OCI-LY3 (cell line): Measurements from ENCODE around the gene NUDCD3.

Experiments used
- H2AFZ ChIP-seq: fragments of 200-600, 300-600 bp; shearing (Covaris generic); 2 replicates; pipeline ENCODE4 v1.6.0; 2014; ENCODE audit warnings: antibody characterized with exemption, low read depth, low read length
- H3K27ac ChIP-seq: fragments of 200-600, 300-600 bp; sonication (generic); 2 replicates; pipeline ENCODE4 v1.5.1; 2014; ENCODE audit warnings: mild to moderate bottlenecking, low read length, moderate library complexity, mixed read lengths
- H3K27me3 ChIP-seq: fragments of 200-600, 300-600 bp; sonication (generic); 2 replicates; pipeline ENCODE4 v1.6.1; 2014; ENCODE audit warnings: low read depth, low read length, mixed read lengths
- H3K36me3 ChIP-seq: fragments of 200-600, 300-600 bp; sonication (generic); replicated peaks from 2 replicates; pipeline ENCODE3; 2014; ENCODE audit warnings: low read depth, low read length, mixed read lengths
- H3K4me1 ChIP-seq: fragments of 300-600, 200-600 bp; sonication (generic); 2 replicates; pipeline ENCODE4 v1.6.1; 2014; ENCODE audit warnings: low read length, mixed read lengths
- H3K4me2 ChIP-seq: fragments of 200-600, 300-600 bp; sonication (generic); 2 replicates; pipeline ENCODE4 v1.6.1; 2014; ENCODE audit warnings: low read length, mixed read lengths
- H3K4me3 ChIP-seq: fragments of 300-600, 200-600 bp; sonication (generic); 2 replicates; pipeline ENCODE4 v1.5.1; 2014; ENCODE audit warnings: antibody characterized with exemption, mild to moderate bottlenecking, low read length, moderate library complexity
- H3K79me2 ChIP-seq: fragments of 300-600, 200-600 bp; shearing (Covaris generic); 2 replicates; pipeline ENCODE4 v1.6.1; 2014; ENCODE audit warnings: mild to moderate bottlenecking, low read length, mixed read lengths
- H3K9ac ChIP-seq: fragments of 300-600, 200-600 bp; shearing (Covaris generic); 2 replicates; pipeline ENCODE4 v1.6.0; 2014; ENCODE audit warnings: mild to moderate bottlenecking, low read length, moderate library complexity
- H3K9me3 ChIP-seq: fragments of 200-600, 300-600 bp; shearing (Covaris generic); 2 replicates; pipeline ENCODE4 v1.6.1; 2014; ENCODE audit warnings: low read length, mixed read lengths; ENCODE audit not compliant: insufficient read depth
- H4K20me1 ChIP-seq: fragments of 200-600, 300-600 bp; sonication (generic); 2 replicates; pipeline ENCODE4 v1.6.1; 2016; ENCODE audit warnings: low read length, mixed read lengths; ENCODE audit not compliant: insufficient read depth
- EZH2phosphoT487 ChIP-seq: fragments of 200-600 bp; shearing (Covaris generic); IDR thresholded peaks from 2 replicates; pipeline ENCODE4 v1.6.1; 2018; ENCODE audit warnings: antibody characterized with exemption, mixed run types, low read depth
- TF ChIP-seq, protein P1 (sequence below): fragments of 200-600, 300-600 bp; sonication (generic); IDR thresholded peaks from 2 replicates; pipeline ENCODE4 v1.5.1; 2014; ENCODE audit warnings: antibody characterized with exemption, low read length, low read depth

The NUDCD3 gene

DNA sequence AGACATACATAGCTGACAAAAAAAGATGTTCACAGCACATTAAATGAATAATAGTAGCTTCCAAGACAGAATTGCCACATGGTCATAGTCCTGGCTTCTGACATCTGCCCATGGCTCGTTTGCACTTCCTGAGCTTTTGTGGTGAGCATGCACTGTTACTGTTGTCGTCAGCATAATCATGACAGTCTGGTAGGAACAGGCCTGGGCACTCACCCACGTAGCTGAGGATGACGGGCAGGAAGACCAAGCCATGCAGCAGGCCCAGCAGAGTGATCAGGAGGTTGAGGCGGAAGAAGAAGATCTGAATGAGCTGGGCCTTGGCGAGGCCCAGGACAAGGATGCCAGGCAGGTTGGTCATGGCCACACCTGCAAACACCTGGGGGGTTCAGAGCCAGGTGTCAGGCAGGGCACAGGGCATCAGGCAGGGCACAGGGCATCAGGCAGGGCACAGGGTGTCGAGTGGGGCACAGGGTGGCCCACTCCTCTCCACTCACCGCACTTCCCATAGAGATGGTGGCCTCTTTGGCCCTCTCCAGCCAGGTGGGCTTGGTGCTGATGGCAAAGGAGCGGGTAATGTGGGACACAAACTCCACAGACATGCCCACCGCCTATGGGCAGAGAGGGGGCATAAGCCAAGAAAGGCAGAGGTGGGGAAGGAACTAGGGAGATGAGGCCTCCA, 25.3 kb upstream of the NUDCD3 start:
- Histone ChIP-seq H3K4me1 (no peaks in the 10 kb centered on the region), H4K20me1 (no peaks in the 10 kb centered on the region), H3K4me3 (no peak overlapping the region), H3K27me3 (no peaks in the 10 kb centered on the region), H3K9ac (no peak overlapping the region), H2AFZ (no peak overlapping the region), H3K4me2 (no peak overlapping the region), H3K79me2 (no peaks in the 10 kb centered on the region), H3K36me3 (no peaks in the 10 kb centered on the region), H3K27ac (no peak overlapping the region), H3K9me3 (no peaks in the 10 kb centered on the region)
- TF ChIP-seq, protein P1, sequence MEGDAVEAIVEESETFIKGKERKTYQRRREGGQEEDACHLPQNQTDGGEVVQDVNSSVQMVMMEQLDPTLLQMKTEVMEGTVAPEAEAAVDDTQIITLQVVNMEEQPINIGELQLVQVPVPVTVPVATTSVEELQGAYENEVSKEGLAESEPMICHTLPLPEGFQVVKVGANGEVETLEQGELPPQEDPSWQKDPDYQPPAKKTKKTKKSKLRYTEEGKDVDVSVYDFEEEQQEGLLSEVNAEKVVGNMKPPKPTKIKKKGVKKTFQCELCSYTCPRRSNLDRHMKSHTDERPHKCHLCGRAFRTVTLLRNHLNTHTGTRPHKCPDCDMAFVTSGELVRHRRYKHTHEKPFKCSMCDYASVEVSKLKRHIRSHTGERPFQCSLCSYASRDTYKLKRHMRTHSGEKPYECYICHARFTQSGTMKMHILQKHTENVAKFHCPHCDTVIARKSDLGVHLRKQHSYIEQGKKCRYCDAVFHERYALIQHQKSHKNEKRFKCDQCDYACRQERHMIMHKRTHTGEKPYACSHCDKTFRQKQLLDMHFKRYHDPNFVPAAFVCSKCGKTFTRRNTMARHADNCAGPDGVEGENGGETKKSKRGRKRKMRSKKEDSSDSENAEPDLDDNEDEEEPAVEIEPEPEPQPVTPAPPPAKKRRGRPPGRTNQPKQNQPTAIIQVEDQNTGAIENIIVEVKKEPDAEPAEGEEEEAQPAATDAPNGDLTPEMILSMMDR: no peak
- TF ChIP-seq EZH2phosphoT487: no peak

DNA sequence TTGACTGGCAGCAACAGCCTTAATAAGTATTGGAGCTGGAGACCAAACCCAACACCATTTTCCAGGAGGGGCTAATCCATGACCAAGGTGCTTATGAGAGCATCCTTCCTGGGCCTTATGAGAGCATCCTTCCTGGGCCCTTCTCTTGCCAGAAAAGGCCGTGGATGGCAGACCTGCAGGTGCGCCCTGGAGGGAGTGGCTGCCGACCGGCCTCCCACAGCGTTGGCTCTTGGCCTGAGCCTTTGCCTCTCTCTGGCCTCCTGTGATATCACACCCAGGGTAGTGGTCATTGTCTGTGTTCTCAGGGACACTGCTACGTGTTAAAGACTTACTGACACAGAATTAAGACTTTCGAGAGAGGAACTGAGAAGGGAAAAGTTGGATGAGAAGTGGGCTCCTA, 22.3 kb upstream of the NUDCD3 start:
- Histone ChIP-seq H3K4me1 (peaks cover 10% of the 10 kb centered on the region), H3K4me2 (no peak overlapping the region), H2AFZ (no peak overlapping the region), H3K9me3 (no peaks in the 10 kb centered on the region), H3K79me2 (no peaks in the 10 kb centered on the region), H4K20me1 (no peaks in the 10 kb centered on the region), H3K36me3 (no peaks in the 10 kb centered on the region), H3K27me3 (no peaks in the 10 kb centered on the region), H3K9ac (no peak overlapping the region), H3K4me3 (no peak overlapping the region), H3K27ac (no peak overlapping the region)
- TF ChIP-seq, protein P1: no peak
- TF ChIP-seq EZH2phosphoT487: no peak

DNA sequence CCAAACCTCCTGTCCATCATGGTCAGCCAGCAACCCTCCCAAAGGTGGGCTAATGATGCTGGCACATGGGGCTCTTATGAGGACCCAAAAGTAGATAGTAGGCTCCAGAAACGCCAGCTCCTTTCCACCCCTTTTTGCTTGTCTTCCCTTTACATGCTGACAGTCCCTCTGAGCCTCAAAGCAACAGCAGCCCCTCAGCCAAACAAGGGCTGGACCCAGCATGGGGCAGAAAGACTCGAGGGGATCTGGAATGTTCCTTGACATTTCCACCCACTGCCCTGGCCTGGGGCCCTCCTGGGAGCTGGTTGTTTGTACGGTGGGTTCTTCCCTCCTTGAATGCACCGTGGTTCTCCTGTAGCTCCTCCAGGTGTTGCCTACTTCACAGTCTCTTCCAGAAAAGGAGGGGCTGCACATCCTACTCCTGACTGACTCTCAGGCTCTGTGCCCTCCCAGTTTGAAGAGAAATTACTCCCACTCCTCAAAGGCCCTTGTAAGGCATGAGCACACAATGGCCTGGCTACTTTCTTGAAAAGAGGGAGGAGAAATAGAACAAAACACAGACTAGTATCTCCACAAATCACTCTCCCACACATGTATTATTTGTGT, 21.5 kb upstream of the NUDCD3 start:
- Histone ChIP-seq H3K27ac (no peak overlapping the region), H3K9me3 (no peaks in the 10 kb centered on the region), H4K20me1 (no peaks in the 10 kb centered on the region), H3K9ac (no peak overlapping the region), H3K36me3 (no peaks in the 10 kb centered on the region), H3K4me2 (no peak overlapping the region), H3K79me2 (no peaks in the 10 kb centered on the region), H2AFZ (no peak overlapping the region), H3K4me3 (no peak overlapping the region), H3K27me3 (no peaks in the 10 kb centered on the region), H3K4me1 (peaks cover 10% of the 10 kb centered on the region)
- no peak for TF ChIP-seq EZH2phosphoT487
- TF ChIP-seq, protein P1: no peak

DNA sequence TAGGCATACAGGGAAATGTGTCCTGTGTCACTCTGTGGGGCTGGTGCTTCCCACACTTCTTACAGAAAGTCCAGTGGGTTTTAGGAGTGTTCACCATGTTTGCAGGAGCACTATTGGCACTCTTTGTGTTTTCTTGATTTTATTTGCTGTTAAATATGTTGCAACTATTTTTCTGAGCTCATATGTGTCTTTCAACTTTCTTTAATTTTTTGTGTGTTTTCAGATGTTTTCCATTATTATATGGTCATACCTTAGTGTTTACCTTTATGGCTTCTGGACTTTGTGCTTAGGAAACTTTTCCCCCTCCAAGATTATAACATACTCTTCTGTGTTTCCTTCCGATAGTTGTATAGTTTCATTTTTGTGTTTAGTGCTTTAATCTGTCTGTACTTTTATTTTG, 20.8 kb upstream of the NUDCD3 start:
- Histone ChIP-seq H3K36me3 (no peaks in the 10 kb centered on the region), H3K27ac (no peak overlapping the region), H3K9ac (no peak overlapping the region), H3K4me2 (no peak overlapping the region), H2AFZ (no peak overlapping the region), H3K27me3 (no peaks in the 10 kb centered on the region), H3K9me3 (no peaks in the 10 kb centered on the region), H3K79me2 (no peaks in the 10 kb centered on the region), H3K4me1 (peaks cover 10% of the 10 kb centered on the region), H4K20me1 (no peaks in the 10 kb centered on the region), H3K4me3 (no peak overlapping the region)
- no peak for TF ChIP-seq EZH2phosphoT487
- TF ChIP-seq, protein P1: no peak
